ENCODE results near the gene KCNAB1. TPM values are rescaled to one million over a fixed set of nuclear protein-coding genes. Genes with fewer than 3 reads are reported as not detected.

Gene KCNAB1
- total RNA-seq, 2 donors from 2014 or later = 0.07 to 0.74 TPM

GRCh38 chr3:156460206-156460611 lies 339.8 kb downstream of the KCNAB1 start:
- H3K9me3 ChIP-seq = no peaks in the 10 kb centered on the region
- H3K4me1 ChIP-seq = no peaks in the 10 kb centered on the region
- no peak overlapping the region for H3K27ac ChIP-seq
- H3K4me3 ChIP-seq = no peak overlapping the region
- TF ChIP-seq CTCF (IDR thresholded peaks at IDR 0.05) = no peak
- no peak for DNase-seq
- no peak overlapping the region for H3K9ac ChIP-seq (ENCODE audit: low read depth in 2 of 2, low read length in 2 of 2)
- no peaks in the 10 kb centered on the region for H3K36me3 ChIP-seq
- H3K27me3 ChIP-seq = no peaks in the 10 kb centered on the region
- intact Hi-C loops (cut with DNase I) = no loop called here

DNA sequence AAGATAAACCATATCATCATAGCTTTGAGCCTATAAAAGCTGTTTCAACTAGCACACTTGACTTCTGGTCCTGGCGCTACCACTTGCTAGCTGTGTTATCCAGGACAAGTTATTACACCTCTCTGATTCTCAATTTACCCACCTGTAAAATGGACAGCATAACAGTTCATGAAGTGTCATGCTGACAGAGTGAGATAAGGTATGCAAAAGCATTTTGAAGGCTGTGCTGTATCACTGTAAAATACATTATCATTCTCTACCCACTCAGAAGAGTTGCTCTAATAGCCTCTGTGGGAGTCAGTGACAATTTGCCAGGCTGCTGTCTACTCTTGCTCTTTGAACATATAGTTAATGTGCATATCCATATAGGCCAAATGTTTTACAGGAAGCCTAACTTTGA lies 341.5 kb downstream of the KCNAB1 start:
- intact Hi-C loops (cut with DNase I) = no loop called here
- no peak for TF ChIP-seq CTCF (IDR thresholded peaks at IDR 0.05)
- no peaks in the 10 kb centered on the region for H3K4me1 ChIP-seq
- H3K9ac ChIP-seq (ENCODE audit: low read depth in 2 of 2, low read length in 2 of 2) = no peak overlapping the region
- no peak overlapping the region for H3K4me3 ChIP-seq
- H3K9me3 ChIP-seq = no peaks in the 10 kb centered on the region
- no peak overlapping the region for H3K27ac ChIP-seq
- no peaks in the 10 kb centered on the region for H3K36me3 ChIP-seq
- no peaks in the 10 kb centered on the region for H3K27me3 ChIP-seq
- no peak for DNase-seq

- no peak for DNase-seq
- no peak for TF ChIP-seq CTCF (IDR thresholded peaks at IDR 0.05)
- Histone ChIP-seq H3K4me3 (no peak overlapping the region), H3K36me3 (no peaks in the 10 kb centered on the region), H3K4me1 (no peaks in the 10 kb centered on the region), H3K9ac (ENCODE audit: low read depth in 2 of 2, low read length in 2 of 2) (no peak overlapping the region), H3K27me3 (no peaks in the 10 kb centered on the region), H3K27ac (no peak overlapping the region), H3K9me3 (no peaks in the 10 kb centered on the region)
- intact Hi-C loops (cut with DNase I) = no loop called here
Observed at GRCh38 chr3:156463123-156463522, 342.7 kb downstream of the KCNAB1 start.

GRCh38 chr3:156465194-156465593 lies 344.8 kb downstream of the KCNAB1 start:
- H3K27ac ChIP-seq = no peak overlapping the region
- intact Hi-C loops (cut with DNase I) = no loop called here
- TF ChIP-seq CTCF (IDR thresholded peaks at IDR 0.05) = no peak
- H3K27me3 ChIP-seq = no peaks in the 10 kb centered on the region
- H3K36me3 ChIP-seq = no peaks in the 10 kb centered on the region
- no peaks in the 10 kb centered on the region for H3K9me3 ChIP-seq
- no peak overlapping the region for H3K4me3 ChIP-seq
- no peak overlapping the region for H3K9ac ChIP-seq (ENCODE audit: low read depth in 2 of 2, low read length in 2 of 2)
- H3K4me1 ChIP-seq = no peaks in the 10 kb centered on the region
- DNase-seq = no peak

DNA sequence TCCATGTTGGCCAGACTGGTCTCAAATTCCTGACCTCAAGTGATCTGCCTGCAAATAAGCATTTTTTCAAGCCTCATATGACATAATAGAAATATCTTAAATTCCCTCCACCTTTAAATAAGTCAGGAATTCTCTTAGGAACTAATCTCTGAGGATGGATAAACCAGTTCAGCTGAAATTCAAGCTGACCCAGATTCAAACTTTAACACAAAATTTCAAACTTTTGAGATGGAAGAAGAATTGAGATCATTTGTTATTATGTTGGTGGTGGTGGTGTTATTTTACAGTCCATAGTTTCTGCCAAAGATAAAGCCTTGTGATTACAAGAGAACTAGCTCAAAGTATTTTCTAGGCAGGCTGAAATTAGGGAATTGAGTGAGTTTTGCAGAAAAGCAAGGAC lies 349.1 kb downstream of the KCNAB1 start:
- Histone ChIP-seq H3K27ac (no peak overlapping the region), H3K9me3 (no peaks in the 10 kb centered on the region), H3K27me3 (no peaks in the 10 kb centered on the region), H3K9ac (ENCODE audit: low read depth in 2 of 2, low read length in 2 of 2) (no peak overlapping the region), H3K4me1 (no peaks in the 10 kb centered on the region), H3K36me3 (no peaks in the 10 kb centered on the region), H3K4me3 (no peak overlapping the region)
- intact Hi-C loops (cut with DNase I) = no loop called here
- DNase-seq = no peak
- no peak for TF ChIP-seq CTCF (IDR thresholded peaks at IDR 0.05)

GRCh38 chr3:156471431-156471830 lies 351.1 kb downstream of the KCNAB1 start:
- intact Hi-C loops (cut with DNase I) = no loop called here
- H3K4me3 ChIP-seq = no peak overlapping the region
- no peaks in the 10 kb centered on the region for H3K4me1 ChIP-seq
- no peak for DNase-seq
- H3K36me3 ChIP-seq = no peaks in the 10 kb centered on the region
- no peak for TF ChIP-seq CTCF (IDR thresholded peaks at IDR 0.05)
- no peak overlapping the region for H3K27ac ChIP-seq
- H3K9ac ChIP-seq (ENCODE audit: low read depth in 2 of 2, low read length in 2 of 2) = no peak overlapping the region
- H3K27me3 ChIP-seq = no peaks in the 10 kb centered on the region
- H3K9me3 ChIP-seq = no peaks in the 10 kb centered on the region

All from colonic mucosa (tissue), 4 donors.